HG03280 (cell line): ENCODE measurements around the gene DCHS1.
A peak's percentile ranks its signal among the peaks of the same experiment; 100 is the strongest.

ENCODE experiments used
- ATAC-seq: cut with Tn5 transposase; IDR thresholded peaks from one replicate; pipeline ENCODE4 v1.9.1; 2021; ENCODE audit warnings: mild to moderate bottlenecking, moderate library complexity; ENCODE audit not compliant: unreplicated experiment

The DCHS1 gene

GRCh38 chr11:6615046-6615445 lies 40.6 kb downstream of the DCHS1 start:
- ATAC-seq = no peak

GRCh38 chr11:6614446-6614845 lies 41.2 kb downstream of the DCHS1 start:
- ATAC-seq = no peak

GRCh38 chr11:6613496-6613895 lies 42.1 kb downstream of the DCHS1 start:
- no peak for ATAC-seq

- ATAC-seq = peak; percentile 88
Observed at GRCh38 chr11:6612213-6613041, 43.2 kb downstream of the DCHS1 start, which contains the start of gene TAF10. TAF10 (minus strand) TSS chr11:6612216; CDS start chr11:6612189, 27 bp downstream.

GRCh38 chr11:6611963-6612212 lies 43.7 kb downstream of the DCHS1 start:
- peak; percentile 21 for ATAC-seq

GRCh38 chr11:6611092-6611962 lies 44.3 kb downstream of the DCHS1 start:
- no peak for ATAC-seq

GRCh38 chr11:6610591-6610990 lies 45.0 kb downstream of the DCHS1 start:
- no peak for ATAC-seq

GRCh38 chr11:6609502-6610015 lies 46.0 kb downstream of the DCHS1 start:
- no peak for ATAC-seq

- no peak for ATAC-seq
Observed at GRCh38 chr11:6608726-6609501, 46.7 kb downstream of the DCHS1 start.

GRCh38 chr11:6608011-6608410 lies 47.6 kb downstream of the DCHS1 start:
- no peak for ATAC-seq

- no peak for ATAC-seq
Observed at GRCh38 chr11:6607190-6607795, 48.3 kb downstream of the DCHS1 start.

- no peak for ATAC-seq
Observed at GRCh38 chr11:6606471-6607189, 49.0 kb downstream of the DCHS1 start.

- ATAC-seq = no peak
Observed at GRCh38 chr11:6604790-6605189, 50.8 kb downstream of the DCHS1 start.

- ATAC-seq = peak; percentile 36
Observed at GRCh38 chr11:6604081-6604626, 51.5 kb downstream of the DCHS1 start.

GRCh38 chr11:6603287-6604080 lies 52.1 kb downstream of the DCHS1 start, which contains the start of the genes ILK and RRP8:
ILK (plus strand) TSS chr11:6603774; CDS start chr11:6604272, 498 bp downstream.
RRP8 (minus strand) TSS chr11:6603616; CDS start chr11:6603502, 114 bp downstream.
- peak; percentile 84 for ATAC-seq

GRCh38 chr11:6602096-6602940 lies 53.3 kb downstream of the DCHS1 start:
- ATAC-seq = no peak

- ATAC-seq = no peak
Observed at GRCh38 chr11:6601041-6601461, 54.6 kb downstream of the DCHS1 start.
